Uterus (tissue), 2 donors: ENCODE results near the gene ZNF574.

Source experiments
- POLR2A ChIP-seq, 2 donors: fragments of 450-650 bp; IDR thresholded peaks; one replicate each; pipeline ENCODE4 v1.6.1; 2016; ENCODE audit warnings: antibody characterized with exemption in 2 of 2, mild to moderate bottlenecking in 1 of 2, moderate library complexity in 1 of 2
- TF ChIP-seq, protein P1 (sequence below), 4 experiments: fragments of 200-600 bp in 2 of 4; fragments of 450-650 bp in 2 of 4; sonication (generic) in 2 of 4; IDR thresholded peaks; one replicate each; pipeline ENCODE4 v1.5.1; 2016 to 2019; ENCODE audit warnings: antibody characterized with exemption in 4 of 4, mild to moderate bottlenecking in 2 of 4, moderate library complexity in 1 of 4

DNA sequence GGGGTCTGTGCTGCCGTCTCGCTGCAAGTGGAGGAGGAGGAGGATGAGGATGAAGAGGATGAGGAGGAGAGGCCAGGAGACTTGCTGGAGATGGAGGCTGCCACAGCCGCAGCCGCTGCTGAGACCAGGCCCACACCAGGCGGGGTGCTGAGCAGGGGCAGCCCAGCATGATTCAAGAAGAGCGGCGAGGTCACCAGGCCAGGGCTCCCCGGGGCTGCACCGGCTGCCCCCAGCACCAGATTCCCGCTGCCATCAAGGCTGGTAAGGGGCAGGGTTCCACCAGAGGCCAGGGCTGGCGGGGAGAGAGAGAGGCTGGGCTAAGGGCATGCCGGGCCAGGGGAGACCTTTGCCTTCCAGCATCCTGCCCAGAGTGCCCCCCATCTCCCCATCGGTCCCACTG is 15.3 kb downstream of the ZNF574 start:
- no peak for TF ChIP-seq POLR2A (IDR thresholded peaks at IDR 0.05)
- TF ChIP-seq, protein P1, sequence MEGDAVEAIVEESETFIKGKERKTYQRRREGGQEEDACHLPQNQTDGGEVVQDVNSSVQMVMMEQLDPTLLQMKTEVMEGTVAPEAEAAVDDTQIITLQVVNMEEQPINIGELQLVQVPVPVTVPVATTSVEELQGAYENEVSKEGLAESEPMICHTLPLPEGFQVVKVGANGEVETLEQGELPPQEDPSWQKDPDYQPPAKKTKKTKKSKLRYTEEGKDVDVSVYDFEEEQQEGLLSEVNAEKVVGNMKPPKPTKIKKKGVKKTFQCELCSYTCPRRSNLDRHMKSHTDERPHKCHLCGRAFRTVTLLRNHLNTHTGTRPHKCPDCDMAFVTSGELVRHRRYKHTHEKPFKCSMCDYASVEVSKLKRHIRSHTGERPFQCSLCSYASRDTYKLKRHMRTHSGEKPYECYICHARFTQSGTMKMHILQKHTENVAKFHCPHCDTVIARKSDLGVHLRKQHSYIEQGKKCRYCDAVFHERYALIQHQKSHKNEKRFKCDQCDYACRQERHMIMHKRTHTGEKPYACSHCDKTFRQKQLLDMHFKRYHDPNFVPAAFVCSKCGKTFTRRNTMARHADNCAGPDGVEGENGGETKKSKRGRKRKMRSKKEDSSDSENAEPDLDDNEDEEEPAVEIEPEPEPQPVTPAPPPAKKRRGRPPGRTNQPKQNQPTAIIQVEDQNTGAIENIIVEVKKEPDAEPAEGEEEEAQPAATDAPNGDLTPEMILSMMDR (IDR thresholded peaks at IDR 0.05), result no peak
